Liver (tissue), 3 donors: ENCODE measurements around the gene CPLX1.

ENCODE experiments used
- CTCF ChIP-seq: fragments of 150-350 bp; IDR thresholded peaks from 2 replicates; pipeline ENCODE4 v1.5.1; 2017; ENCODE audit warnings: improper control_type of control experiment, low read depth, low read length; ENCODE audit not compliant: missing input control
- EGR1 ChIP-seq, 2 donors: IDR thresholded peaks; 2 replicates each; pipeline ENCODE4 v1.6.1; 2016 to 2018; ENCODE audit warnings: antibody characterized with exemption in 2 of 2, low read depth in 2 of 2
- GABPA ChIP-seq, 2 donors: IDR thresholded peaks in 1 of 2; conservative IDR thresholded peaks in 1 of 2; 2 replicates each; pipeline ENCODE4 v1.6.1; 2016; ENCODE audit warnings: antibody characterized with exemption in 2 of 2, mild to moderate bottlenecking in 1 of 2, moderate library complexity in 1 of 2
- JUND ChIP-seq, 2 donors: IDR thresholded peaks; 2 replicates each; pipeline ENCODE4 v1.6.1; 2016; ENCODE audit warnings: antibody characterized with exemption in 2 of 2
- MAX ChIP-seq: IDR thresholded peaks from 2 replicates; pipeline ENCODE4 v1.6.1; 2016; ENCODE audit warnings: antibody characterized with exemption
- RAD21 ChIP-seq, 2 donors: IDR thresholded peaks; 2 replicates each; pipeline ENCODE4 v1.6.1; 2016; ENCODE audit warnings: antibody characterized with exemption in 2 of 2, mild to moderate bottlenecking in 2 of 2
- REST ChIP-seq: IDR thresholded peaks from 2 replicates; pipeline ENCODE4 v1.6.1; 2016; ENCODE audit warnings: antibody characterized with exemption, mild to moderate bottlenecking
- RXRA ChIP-seq, 2 donors: IDR thresholded peaks; 2 replicates each; pipeline ENCODE4 v1.6.1; 2017 to 2018; ENCODE audit warnings: antibody characterized with exemption in 2 of 2, mild to moderate bottlenecking in 1 of 2
- TAF1 ChIP-seq: conservative IDR thresholded peaks from 2 replicates; pipeline ENCODE4 v1.6.1; 2016; ENCODE audit warnings: antibody characterized with exemption, mild to moderate bottlenecking
- YY1 ChIP-seq: IDR thresholded peaks from 2 replicates; pipeline ENCODE4 v1.6.1; 2016; ENCODE audit warnings: antibody characterized with exemption, mild to moderate bottlenecking
- ZBTB33 ChIP-seq: IDR thresholded peaks from 2 replicates; pipeline ENCODE4 v1.6.1; 2016; ENCODE audit warnings: antibody characterized with exemption
- donor health status: healthy.
- donor health status: healthy.

GRCh38 chr4:770022-770421 is 55.9 kb downstream of the CPLX1 start:
- no peak for TF ChIP-seq CTCF
- no peak for TF ChIP-seq GABPA (IDR thresholded peaks at IDR 0.05 in 1 of 2, conservative IDR thresholded peaks at IDR 0.05 in 1 of 2)
- no peak for TF ChIP-seq MAX
- TF ChIP-seq REST, result no peak
- TF ChIP-seq EGR1 (IDR thresholded peaks at IDR 0.05; ENCODE audit: low read depth in 2 of 2), result no peak
- TF ChIP-seq YY1, result no peak
- no peak for TF ChIP-seq ZBTB33
- no peak for TF ChIP-seq JUND (IDR thresholded peaks at IDR 0.05)
- TF ChIP-seq RAD21 (IDR thresholded peaks at IDR 0.05), result no peak
- no peak for TF ChIP-seq TAF1
- TF ChIP-seq RXRA (IDR thresholded peaks at IDR 0.05), result no peak
